HFF-Myc (cell line): ENCODE measurements around the gene CHST15.

Experiments
- DNase-seq: peaks from one replicate; pipeline ENCODE4 v3.0.0-alpha.2; 2011; ENCODE audit warnings: low read depth; ENCODE audit errors: extremely low read depth
- H3K4me3 ChIP-seq: replicated peaks from 2 replicates; pipeline ENCODE4 v1.5.1; 2011; ENCODE audit warnings: low read depth, mild to moderate bottlenecking, control low read depth, low read length
- CTCF ChIP-seq: IDR thresholded peaks from 2 replicates; pipeline ENCODE4 v1.5.1; 2012; ENCODE audit warnings: mild to moderate bottlenecking, low read depth, low read length, control low read depth; ENCODE audit errors: missing control alignments

The CHST15 gene

GRCh38 chr10:124092860-124093773 lies at the start of gene CHST15:
Gene CHST15 (minus strand): TSS chr10:124093598. CDS start chr10:124046212, 47,386 bp downstream.
- peak; percentile 3 for DNase-seq

GRCh38 chr10:124142960-124143359 lies 49.6 kb upstream of the CHST15 start:
- H3K4me3 ChIP-seq: no peak overlapping the region
- no peak for TF ChIP-seq CTCF

More at GRCh38 chr10:124092860-124093773, at the start of gene CHST15:
- no peak for TF ChIP-seq CTCF
- H3K4me3 ChIP-seq: peak within 1 kb of the TSS; percentile 41

GRCh38 chr10:124142006-124142739 lies 48.8 kb upstream of the CHST15 start:
- TF ChIP-seq CTCF: no peak
- H3K4me3 ChIP-seq: no peak overlapping the region
- DNase-seq: no peak

More at GRCh38 chr10:124142960-124143359, 49.6 kb upstream of the CHST15 start:
- DNase-seq: no peak

- TF ChIP-seq CTCF: no peak
- no peak overlapping the region for H3K4me3 ChIP-seq
These were observed 45.5 kb upstream of the CHST15 start for GRCh38 chr10:124138883-124139348.

GRCh38 chr10:124138195-124138882 lies 44.9 kb upstream of the CHST15 start:
- no peak for DNase-seq
- TF ChIP-seq CTCF: no peak
- H3K4me3 ChIP-seq: no peak overlapping the region

More at GRCh38 chr10:124138883-124139348, 45.5 kb upstream of the CHST15 start:
- no peak for DNase-seq

GRCh38 chr10:124134251-124134893 lies 41.0 kb upstream of the CHST15 start:
- no peak overlapping the region for H3K4me3 ChIP-seq
- DNase-seq: no peak
- no peak for TF ChIP-seq CTCF
